COLO668 (cell line): ENCODE data around the gene ZSWIM6.

Source experiments
- DNase-seq: peaks from one replicate; lab custom pipeline; 2025; ENCODE audit not compliant: unreplicated experiment; lab: John Stamatoyannopoulos, UW

The ZSWIM6 gene

GRCh38 chr5:61357745-61358144, 25.7 kb downstream of the ZSWIM6 start:
- no peak for DNase-seq

- no peak for DNase-seq
Observed at GRCh38 chr5:61362796-61363368, 30.8 kb downstream of the ZSWIM6 start.

GRCh38 chr5:61363401-61364114, 31.5 kb downstream of the ZSWIM6 start:
- DNase-seq = no peak

- DNase-seq = no peak
Observed at GRCh38 chr5:61366497-61367240, 34.6 kb downstream of the ZSWIM6 start.

- no peak for DNase-seq
Observed at GRCh38 chr5:61370506-61370905, 38.4 kb downstream of the ZSWIM6 start.

- DNase-seq = no peak
Observed at GRCh38 chr5:61371474-61371873, 39.4 kb downstream of the ZSWIM6 start.

- no peak for DNase-seq
Observed at GRCh38 chr5:61379677-61380076, 47.6 kb downstream of the ZSWIM6 start.

GRCh38 chr5:61381968-61382367, 49.9 kb downstream of the ZSWIM6 start:
- no peak for DNase-seq

GRCh38 chr5:61385627-61386026, 53.6 kb downstream of the ZSWIM6 start:
- DNase-seq = no peak

GRCh38 chr5:61386045-61386800, 54.2 kb downstream of the ZSWIM6 start:
- DNase-seq = no peak

GRCh38 chr5:61389609-61390008, 57.6 kb downstream of the ZSWIM6 start:
- no peak for DNase-seq

- no peak for DNase-seq
Observed at GRCh38 chr5:61394078-61394704, 62.1 kb downstream of the ZSWIM6 start.

GRCh38 chr5:61394793-61395192, 62.7 kb downstream of the ZSWIM6 start:
- DNase-seq = no peak

GRCh38 chr5:61397238-61397637, 65.2 kb downstream of the ZSWIM6 start:
- DNase-seq = no peak

GRCh38 chr5:61397937-61398336, 65.9 kb downstream of the ZSWIM6 start:
- no peak for DNase-seq

GRCh38 chr5:61398440-61398839, 66.4 kb downstream of the ZSWIM6 start:
- DNase-seq = no peak

- DNase-seq = no peak
Observed at GRCh38 chr5:61399679-61400078, 67.6 kb downstream of the ZSWIM6 start.

- DNase-seq = no peak
Observed at GRCh38 chr5:61401726-61402125, 69.7 kb downstream of the ZSWIM6 start.

GRCh38 chr5:61402244-61402823, 70.3 kb downstream of the ZSWIM6 start:
- no peak for DNase-seq

GRCh38 chr5:61402970-61403900, 71.2 kb downstream of the ZSWIM6 start:
- no peak for DNase-seq
